Adrenal gland (tissue), 12 donors: ENCODE results near the gene IFNA13. TPM values are rescaled to one million over a fixed set of nuclear protein-coding genes. Genes with fewer than 3 reads are reported as not detected.

Experiments
- DNase-seq, 7 donors: peaks; one replicate each; pipeline ENCODE4 v3.0.0-alpha.2; 2019 to 2020
- H3K27ac ChIP-seq, 5 donors: fragments of 200-600 bp; sonication (generic) in 4 of 5; 1 replicate in 3 of 5; 2 replicates in 2 of 5; pipeline versions ENCODE4 v1.5.1 to v1.8.0; 2016 to 2020; ENCODE audit warnings: mild to moderate bottlenecking in 1 of 5
- H3K27me3 ChIP-seq: fragments of 200-600 bp; 2 replicates; pipeline ENCODE4 v1.8.0; 2021
- H3K36me3 ChIP-seq, 2 donors: fragments of 200-600 bp; replicated peaks in 1 of 2; 1 replicate in 1 of 2; 2 replicates in 1 of 2; pipeline versions ENCODE4 v1.5.1 to v1.8.0; 2018 to 2022
- H3K4me1 ChIP-seq, 2 donors: fragments of 200-600 bp; replicated peaks in 1 of 2; 1 replicate in 1 of 2; 2 replicates in 1 of 2; pipeline versions ENCODE4 v1.5.1 to v1.8.0; 2018 to 2021
- H3K4me3 ChIP-seq, 4 donors: fragments of 200-600 bp; sonication (generic) in 3 of 4; one replicate each; pipeline ENCODE4 v1.5.1; 2016 to 2018
- H3K9me3 ChIP-seq, 3 donors: fragments of 200-600 bp; sonication (generic) in 1 of 3; replicated peaks in 1 of 3; 1 replicate in 2 of 3; 2 replicates in 1 of 3; pipeline versions ENCODE4 v1.5.1 to v1.8.0; 2016 to 2021
- POLR2A ChIP-seq, 2 donors: fragments of 450-650 bp; IDR thresholded peaks; one replicate each; pipeline ENCODE4 v1.6.1; 2017; ENCODE audit warnings: antibody characterized with exemption in 2 of 2, mild to moderate bottlenecking in 2 of 2, moderate library complexity in 1 of 2
- WGBS, 4 donors: extraction: QIAGEN DNeasy Blood & Tissue Kit in 2 of 4; methylation state at CpG; one replicate each; pipeline versions ENCODE4 v1.1.5 to v1.1.7; 2013 to 2017; 5-methylcytosine and 5-hydroxymethylcytosine counted together
- intact Hi-C, 2 donors: fragments of 100-400 bp; cut with DNase I; formaldehyde crosslinking; loops; one replicate each; pipeline versions ENCODE4 v1.14.1 to v1.15.0; 2022 to 2023
- polyA plus RNA-seq, 3 donors: library from polyadenylated mRNA; stranded (reverse); fragments of 200-250 nt in 2 of 3; fragments of 350-450 nt in 1 of 3; fragmentation: Illumina TruSeq in 1 of 3; extraction: RNeasy Lipid Tissue Mini Kit (QIAGEN cat#74804) in 1 of 3; gene quantifications; one replicate each; pipeline ENCODE4 v1.2.3, GENCODE V29; 2013 to 2014
- total RNA-seq, 9 donors: library from RNA; depleted of rRNA in 4 of 9; stranded (reverse); fragments of >200 nt in 4 of 9; fragments of 120-200 nt in 1 of 9; fragmentation: NEBNext Ultra II Directional in 1 of 9; extraction: Animal tissue kit (Norgen Biotek cat#: 25700) in 1 of 9; gene quantifications; one replicate each; pipeline versions ENCODE4 v1.1.0 to v1.2.4, GENCODE V29; 2013 to 2023
- TF ChIP-seq, protein P1 (sequence below), 6 experiments: fragments of 450-650 bp in 4 of 6; fragments of 200-600 bp in 2 of 6; sonication (generic) in 1 of 6; IDR thresholded peaks; 1 replicate in 5 of 6; 2 replicates in 1 of 6; pipeline versions ENCODE4 v1.5.1 to v1.8.0; 2016 to 2021; ENCODE audit warnings: antibody characterized with exemption in 6 of 6, mild to moderate bottlenecking in 2 of 6, moderate library complexity in 1 of 6
- donor health status: healthy with polysubstance abuse.
- donor health status: Bipolar disorder and iron deficiency.
- donor health status: DM: yes; HTN: yes; CAD: no.
- donor health status: DM: no; HTN: no; CAD: no.
- donor health status: DM: no; HTN: no; CAD: no.
- donor health status: DM: yes; HTN: yes; CAD: no.

Gene IFNA13
- total and polyA plus RNA-seq, 12 donors = not detected

- Histone ChIP-seq H3K4me1 (peaks cover 18 to 31% of the 10 kb centered on the region in 2 donors), H3K27ac (no peak overlapping the region), H3K4me3 (no peak overlapping the region), H3K27me3 (peaks cover 2% of the 10 kb centered on the region), H3K36me3 (no peaks in the 10 kb centered on the region), H3K9me3 (no peaks in the 10 kb centered on the region)
- TF ChIP-seq, protein P1, sequence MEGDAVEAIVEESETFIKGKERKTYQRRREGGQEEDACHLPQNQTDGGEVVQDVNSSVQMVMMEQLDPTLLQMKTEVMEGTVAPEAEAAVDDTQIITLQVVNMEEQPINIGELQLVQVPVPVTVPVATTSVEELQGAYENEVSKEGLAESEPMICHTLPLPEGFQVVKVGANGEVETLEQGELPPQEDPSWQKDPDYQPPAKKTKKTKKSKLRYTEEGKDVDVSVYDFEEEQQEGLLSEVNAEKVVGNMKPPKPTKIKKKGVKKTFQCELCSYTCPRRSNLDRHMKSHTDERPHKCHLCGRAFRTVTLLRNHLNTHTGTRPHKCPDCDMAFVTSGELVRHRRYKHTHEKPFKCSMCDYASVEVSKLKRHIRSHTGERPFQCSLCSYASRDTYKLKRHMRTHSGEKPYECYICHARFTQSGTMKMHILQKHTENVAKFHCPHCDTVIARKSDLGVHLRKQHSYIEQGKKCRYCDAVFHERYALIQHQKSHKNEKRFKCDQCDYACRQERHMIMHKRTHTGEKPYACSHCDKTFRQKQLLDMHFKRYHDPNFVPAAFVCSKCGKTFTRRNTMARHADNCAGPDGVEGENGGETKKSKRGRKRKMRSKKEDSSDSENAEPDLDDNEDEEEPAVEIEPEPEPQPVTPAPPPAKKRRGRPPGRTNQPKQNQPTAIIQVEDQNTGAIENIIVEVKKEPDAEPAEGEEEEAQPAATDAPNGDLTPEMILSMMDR (IDR thresholded peaks at IDR 0.05) = no peak
- no peak for TF ChIP-seq POLR2A (IDR thresholded peaks at IDR 0.05)
- DNase-seq = no peak
- intact Hi-C loops = no loop called here
These were observed 31.4 kb downstream of the IFNA13 start for GRCh38 chr9:21336457-21336856.

DNA sequence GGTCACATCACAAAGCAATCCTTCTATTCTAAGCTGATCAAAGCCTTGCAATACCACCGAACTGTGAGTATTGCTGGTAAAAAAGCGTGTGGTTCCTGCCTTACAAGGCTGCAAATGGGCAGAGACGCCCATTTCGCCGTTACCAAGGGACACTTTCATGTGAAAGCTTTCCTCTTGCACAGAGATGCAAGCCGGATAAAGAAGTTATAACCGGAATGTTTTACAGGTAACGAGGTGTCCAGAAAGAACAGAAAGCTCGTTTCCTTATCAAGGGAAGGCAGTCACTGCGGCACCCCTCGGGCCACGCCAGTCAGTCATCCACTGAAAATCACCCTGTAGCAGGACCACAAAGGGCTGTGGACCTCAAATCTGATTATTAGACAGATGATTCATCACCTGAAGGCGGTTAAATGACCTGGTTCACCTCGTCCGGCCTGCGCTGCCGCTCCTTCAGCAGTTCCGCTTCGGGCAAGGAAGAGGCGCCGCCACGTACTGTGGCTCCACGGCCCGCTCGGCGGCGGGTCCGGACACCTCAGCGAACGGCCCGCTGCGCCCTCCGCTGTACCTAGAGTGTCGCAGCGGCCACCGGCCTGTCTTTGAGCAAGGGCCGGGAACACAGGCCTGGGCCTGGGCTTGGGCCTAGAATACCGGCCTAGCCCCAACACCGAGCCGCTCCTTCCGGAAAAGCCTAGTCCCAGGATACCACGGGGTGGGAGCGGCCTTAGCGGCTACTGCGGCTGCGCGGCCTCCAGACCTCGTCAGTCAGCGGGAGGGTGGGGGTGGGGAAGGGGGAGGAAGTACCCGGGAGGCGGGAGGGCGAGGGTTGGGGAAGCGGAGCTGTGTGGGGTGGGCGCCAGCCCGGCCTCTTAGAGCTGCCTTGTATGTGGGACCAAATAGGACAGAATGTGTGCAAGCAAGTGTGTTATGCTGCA, 32.9 kb downstream of the IFNA13 start, which contains the start of gene KLHL9:
Gene KLHL9, minus strand, starts transcription at position 704 of the 932 bp plus-strand sequence. Its CDS starts 545 bp downstream, at position 159.
- Histone ChIP-seq H3K36me3 (no peaks in the 10 kb centered on the region), H3K27me3 (no peaks in the 10 kb centered on the region), H3K4me3 (peak within 1 kb of the TSS; percentile 68 to 96 (median 86)), H3K9me3 (no peaks in the 10 kb centered on the region), H3K27ac (peak within 1 kb of the TSS; percentile 85 to 98 (median 94)), H3K4me1 (peaks cover 27 to 46% of the 10 kb centered on the region in 2 donors)
- TF ChIP-seq, protein P1 (IDR thresholded peaks at IDR 0.05) = no peak
- peak; percentile 53 to 72 for TF ChIP-seq POLR2A (IDR thresholded peaks at IDR 0.05)
- peak; percentile 94 to 96 (median 94) for DNase-seq
- WGBS, 4 donors = 0 to 1% (median 1%) methylated on average over 14 to 55 of the region's 55 CpGs
- intact Hi-C loops = no loop called here

DNA sequence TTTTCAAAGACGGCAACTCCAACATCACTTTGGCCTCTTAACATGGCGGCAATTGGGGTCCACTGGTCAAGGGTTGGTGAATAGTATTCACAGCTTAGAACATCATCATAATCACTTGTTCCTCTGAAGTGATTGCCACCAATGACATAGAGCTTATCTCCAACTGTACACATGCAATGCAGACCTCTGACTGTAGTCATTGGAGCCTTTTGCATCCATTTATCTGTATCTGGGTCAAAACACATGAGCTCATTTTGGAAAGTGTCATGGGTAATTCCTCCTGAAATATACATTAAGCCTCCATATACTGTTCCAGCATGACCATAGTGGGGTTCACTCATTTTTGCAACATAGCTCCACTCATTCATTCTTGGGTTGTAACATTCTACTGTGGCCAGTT, 34.6 kb downstream of the IFNA13 start:
- Histone ChIP-seq H3K9me3 (no peaks in the 10 kb centered on the region), H3K4me1 (peaks cover 27 to 53% of the 10 kb centered on the region in 2 donors), H3K27ac (no peak overlapping the region), H3K27me3 (no peaks in the 10 kb centered on the region), H3K36me3 (no peaks in the 10 kb centered on the region), H3K4me3 (peak overlapping the region in 1 of 4 donors; percentile 0)
- no peak for DNase-seq
- intact Hi-C loops = no loop called here
- WGBS, 4 donors = 96 to 100% (median 98%) methylated on average over 2 of the region's 2 CpGs
- TF ChIP-seq, protein P1 (IDR thresholded peaks at IDR 0.05) = no peak
- no peak for TF ChIP-seq POLR2A (IDR thresholded peaks at IDR 0.05)

DNA sequence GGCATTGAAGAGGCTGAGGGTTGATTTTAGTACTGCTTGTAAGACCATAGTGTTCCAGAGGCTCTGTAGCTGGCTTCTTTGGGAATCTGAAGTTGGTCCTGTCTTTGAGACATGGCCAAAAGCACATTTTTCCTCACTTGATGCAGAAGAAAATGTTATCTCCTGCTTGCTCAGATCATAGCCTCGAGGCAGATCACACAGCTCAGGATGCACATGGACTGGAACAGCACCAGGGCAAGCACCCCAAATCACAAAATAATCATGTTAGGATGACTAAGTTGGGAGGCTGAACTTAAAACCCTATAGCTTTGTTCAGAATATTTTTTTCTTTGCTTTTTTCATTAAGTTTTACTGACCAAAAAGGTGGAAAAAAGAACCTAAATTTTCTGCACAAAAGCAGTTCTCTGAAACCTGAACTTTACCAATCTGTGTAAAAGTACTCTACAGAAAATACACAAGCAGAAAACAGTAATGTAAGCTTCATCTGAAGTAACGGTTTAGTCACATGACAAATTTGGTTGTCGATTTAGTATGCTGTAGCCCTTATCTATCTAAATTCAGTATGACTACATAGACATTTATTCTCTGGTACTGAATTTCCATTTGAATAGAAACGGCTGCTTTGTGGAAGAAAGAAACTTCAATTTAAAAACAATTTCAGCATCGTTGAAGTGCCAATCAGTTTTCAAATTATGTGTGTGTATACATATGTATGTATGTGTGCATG, 36.0 kb downstream of the IFNA13 start:
- Histone ChIP-seq H3K27me3 (no peaks in the 10 kb centered on the region), H3K4me1 (peaks cover 27 to 53% of the 10 kb centered on the region in 2 donors), H3K4me3 (peak overlapping the region in 1 of 4 donors; percentile 9), H3K9me3 (no peaks in the 10 kb centered on the region), H3K36me3 (no peaks in the 10 kb centered on the region), H3K27ac (no peak overlapping the region)
- WGBS, 4 donors = 54 to 64% (median 57%) methylated on average over 5 of the region's 5 CpGs
- no peak for TF ChIP-seq POLR2A (IDR thresholded peaks at IDR 0.05)
- TF ChIP-seq, protein P1 (IDR thresholded peaks at IDR 0.05) = no peak
- intact Hi-C loops = no loop called here
- DNase-seq = no peak
